Mesothelial cell of epicardium (in vitro differentiated cells): Measurements from ENCODE around the gene ZFAND3. TPM values are rescaled to one million over a fixed set of nuclear protein-coding genes. Genes with fewer than 3 reads are reported as not detected.

ENCODE experiments used
- DNase-seq, 2 experiments: peaks; one replicate each; pipeline ENCODE4 v3.0.0; 2021; ENCODE audit warnings: low spot score in 2 of 2; ENCODE audit not compliant: unreplicated experiment in 2 of 2
- H3K27ac Mint-ChIP-seq: 2 replicates; pipeline ENCODE4 v1.8.0; 2021; ENCODE audit warnings: mixed read lengths
- H3K27me3 Mint-ChIP-seq: 2 replicates; pipeline ENCODE4 v1.8.0; 2021; ENCODE audit warnings: low read depth, mixed read lengths
- H3K36me3 Mint-ChIP-seq: 2 replicates; pipeline ENCODE4 v1.8.0; 2021; ENCODE audit warnings: mixed read lengths
- H3K4me1 Mint-ChIP-seq: 2 replicates; pipeline ENCODE4 v1.8.0; 2021; ENCODE audit warnings: mixed read lengths
- H3K4me3 Mint-ChIP-seq: 2 replicates; pipeline ENCODE4 v1.8.0; 2021; ENCODE audit warnings: mild to moderate bottlenecking, moderate library complexity, mixed read lengths
- H3K9me3 Mint-ChIP-seq: 2 replicates; pipeline ENCODE4 v1.8.0; 2021; ENCODE audit warnings: mixed read lengths
- total RNA-seq: library from RNA; stranded (reverse); gene quantifications from 3 replicates; pipeline ENCODE4 v1.2.1, GENCODE V29; 2021
- TF ChIP-seq, protein P1 (sequence below): fragments of 200-600 bp; sonication (generic); IDR thresholded peaks from one replicate; pipeline ENCODE4 v1.5.0; 2021; ENCODE audit warnings: antibody characterized with exemption; ENCODE audit not compliant: unreplicated experiment

Gene ZFAND3
- total RNA-seq, 1 donor from 2014 or later, result 81.2 TPM

DNA sequence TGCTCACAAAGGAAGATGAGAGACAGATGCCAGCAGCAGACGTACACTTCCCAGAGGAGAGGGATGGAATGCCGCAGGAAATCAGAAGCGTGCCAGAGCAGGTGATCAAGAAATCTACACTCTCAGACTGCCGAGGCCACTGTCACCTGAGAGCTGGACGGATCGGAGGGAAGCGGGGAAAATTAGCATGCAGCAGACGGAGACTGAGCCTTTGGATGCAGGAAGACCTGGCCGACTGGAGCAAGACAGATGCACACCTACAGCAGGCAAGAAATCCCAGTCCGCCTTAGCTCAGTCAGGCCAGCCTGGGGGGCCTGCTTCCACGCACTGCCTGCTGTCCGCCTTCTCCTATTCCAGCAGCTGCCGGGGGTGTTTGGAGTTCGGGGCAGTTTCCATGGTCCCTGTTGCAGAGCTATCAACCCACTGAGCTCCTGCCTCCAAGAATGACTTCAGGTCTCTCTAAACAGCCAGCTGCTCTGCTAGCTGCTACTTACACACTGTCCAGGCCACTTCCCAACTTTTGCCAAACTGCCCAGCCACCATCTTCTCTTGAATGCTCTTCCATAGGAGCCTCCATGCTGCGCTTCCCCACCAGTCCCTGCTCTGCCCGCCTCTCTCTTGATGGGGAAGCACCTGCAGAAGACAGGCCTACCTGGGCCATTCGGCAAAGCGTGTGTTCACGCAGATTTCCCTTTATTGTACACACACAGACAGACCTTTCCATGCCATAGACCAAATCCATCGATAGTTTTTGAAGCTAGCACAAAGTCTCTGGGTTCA, 368.5 kb downstream of the ZFAND3 start:
- peak in 1 of 2 experiments; percentile 31 for DNase-seq
- Mint-ChIP-seq H3K4me1 (peaks cover 3% of the 10 kb centered on the region), H3K27ac (no peak overlapping the region), H3K4me3 (no peak overlapping the region), H3K27me3 (no peaks in the 10 kb centered on the region), H3K9me3 (no peaks in the 10 kb centered on the region), H3K36me3 (no peaks in the 10 kb centered on the region)
- TF ChIP-seq, protein P1, sequence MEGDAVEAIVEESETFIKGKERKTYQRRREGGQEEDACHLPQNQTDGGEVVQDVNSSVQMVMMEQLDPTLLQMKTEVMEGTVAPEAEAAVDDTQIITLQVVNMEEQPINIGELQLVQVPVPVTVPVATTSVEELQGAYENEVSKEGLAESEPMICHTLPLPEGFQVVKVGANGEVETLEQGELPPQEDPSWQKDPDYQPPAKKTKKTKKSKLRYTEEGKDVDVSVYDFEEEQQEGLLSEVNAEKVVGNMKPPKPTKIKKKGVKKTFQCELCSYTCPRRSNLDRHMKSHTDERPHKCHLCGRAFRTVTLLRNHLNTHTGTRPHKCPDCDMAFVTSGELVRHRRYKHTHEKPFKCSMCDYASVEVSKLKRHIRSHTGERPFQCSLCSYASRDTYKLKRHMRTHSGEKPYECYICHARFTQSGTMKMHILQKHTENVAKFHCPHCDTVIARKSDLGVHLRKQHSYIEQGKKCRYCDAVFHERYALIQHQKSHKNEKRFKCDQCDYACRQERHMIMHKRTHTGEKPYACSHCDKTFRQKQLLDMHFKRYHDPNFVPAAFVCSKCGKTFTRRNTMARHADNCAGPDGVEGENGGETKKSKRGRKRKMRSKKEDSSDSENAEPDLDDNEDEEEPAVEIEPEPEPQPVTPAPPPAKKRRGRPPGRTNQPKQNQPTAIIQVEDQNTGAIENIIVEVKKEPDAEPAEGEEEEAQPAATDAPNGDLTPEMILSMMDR, result no peak

DNA sequence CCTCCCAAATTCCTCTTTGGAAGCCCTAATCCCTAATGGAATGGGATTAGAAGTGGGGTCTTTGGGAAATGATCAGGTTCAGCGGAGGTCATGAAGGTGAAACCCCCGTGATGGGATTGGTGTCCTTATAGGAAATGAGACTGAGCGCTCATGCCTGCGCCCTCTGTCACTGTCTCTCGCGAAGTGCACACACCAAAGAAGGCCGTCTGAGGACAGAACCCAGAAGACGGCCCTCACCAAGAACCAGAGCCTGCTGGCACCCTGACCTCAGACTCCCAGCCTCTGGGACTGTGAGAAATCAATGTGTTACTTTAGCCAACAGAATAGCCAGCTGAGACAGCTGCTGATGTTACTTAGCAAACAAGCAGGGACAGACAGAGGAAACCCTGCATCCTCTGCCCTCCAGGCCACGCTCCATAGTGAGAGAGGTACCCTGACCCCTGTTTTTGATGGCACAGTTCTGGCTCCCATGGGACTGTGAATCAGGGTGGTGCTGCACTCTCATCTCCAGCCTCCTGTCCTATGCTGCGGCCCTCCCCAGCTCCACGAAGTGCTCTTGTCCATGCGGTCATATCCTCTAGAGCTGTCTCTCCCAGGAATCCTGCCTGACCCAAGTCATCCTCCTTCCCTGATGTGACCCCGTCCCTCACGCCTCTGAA, 369.3 kb downstream of the ZFAND3 start:
- Mint-ChIP-seq H3K9me3 (no peaks in the 10 kb centered on the region), H3K36me3 (no peaks in the 10 kb centered on the region), H3K4me1 (peaks cover 3% of the 10 kb centered on the region), H3K27me3 (no peaks in the 10 kb centered on the region), H3K27ac (no peak overlapping the region), H3K4me3 (no peak overlapping the region)
- TF ChIP-seq, protein P1, result no peak
- DNase-seq, result peak in 1 of 2 experiments; percentile 19

DNA sequence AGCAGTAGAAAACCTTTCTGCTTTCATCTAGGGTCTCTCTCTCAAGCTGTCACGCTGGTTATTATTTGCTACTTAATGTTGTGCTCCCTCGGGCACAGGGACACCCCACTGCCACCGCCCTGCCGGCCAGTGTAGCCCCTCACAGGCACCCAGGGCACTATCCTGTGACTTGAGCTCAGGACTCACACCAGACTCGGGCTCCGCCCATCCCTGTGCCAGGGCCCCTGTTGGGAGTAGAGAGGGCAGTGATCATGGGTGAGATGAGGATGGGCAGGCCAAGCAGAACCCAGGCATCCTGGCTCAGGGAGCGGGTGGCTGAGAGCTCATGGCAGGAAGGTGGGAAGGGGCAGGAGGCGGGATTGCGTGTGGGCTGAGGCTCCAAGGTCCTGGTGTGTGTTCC, 371.9 kb downstream of the ZFAND3 start:
- peaks cover 3% of the 10 kb centered on the region for H3K4me1 Mint-ChIP-seq
- H3K27me3 Mint-ChIP-seq, result no peaks in the 10 kb centered on the region
- H3K36me3 Mint-ChIP-seq, result no peaks in the 10 kb centered on the region
- no peak overlapping the region for H3K27ac Mint-ChIP-seq
- TF ChIP-seq, protein P1, result no peak
- H3K4me3 Mint-ChIP-seq, result no peak overlapping the region
- no peak for DNase-seq
- no peaks in the 10 kb centered on the region for H3K9me3 Mint-ChIP-seq

DNA sequence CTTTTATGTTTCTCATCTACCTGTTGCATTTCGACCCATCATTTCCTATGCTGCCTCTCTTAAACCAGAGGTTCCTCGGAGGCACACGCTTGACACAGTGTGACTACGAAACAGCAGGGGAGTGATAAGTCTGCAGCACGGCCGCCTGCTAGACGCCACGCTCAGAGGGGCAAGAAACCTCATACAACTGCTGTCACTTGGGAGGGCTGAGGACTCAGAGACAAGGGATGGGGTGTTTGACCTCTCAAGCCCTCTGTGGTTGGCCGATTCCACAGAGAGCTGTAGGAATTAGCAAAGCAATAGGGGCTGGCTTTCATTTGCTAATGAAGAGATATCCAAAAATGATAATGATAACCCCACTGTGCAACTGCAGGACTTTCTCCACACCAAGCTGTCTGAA, 372.5 kb downstream of the ZFAND3 start:
- H3K4me1 Mint-ChIP-seq, result peaks cover 3% of the 10 kb centered on the region
- no peak overlapping the region for H3K27ac Mint-ChIP-seq
- DNase-seq, result no peak

DNA sequence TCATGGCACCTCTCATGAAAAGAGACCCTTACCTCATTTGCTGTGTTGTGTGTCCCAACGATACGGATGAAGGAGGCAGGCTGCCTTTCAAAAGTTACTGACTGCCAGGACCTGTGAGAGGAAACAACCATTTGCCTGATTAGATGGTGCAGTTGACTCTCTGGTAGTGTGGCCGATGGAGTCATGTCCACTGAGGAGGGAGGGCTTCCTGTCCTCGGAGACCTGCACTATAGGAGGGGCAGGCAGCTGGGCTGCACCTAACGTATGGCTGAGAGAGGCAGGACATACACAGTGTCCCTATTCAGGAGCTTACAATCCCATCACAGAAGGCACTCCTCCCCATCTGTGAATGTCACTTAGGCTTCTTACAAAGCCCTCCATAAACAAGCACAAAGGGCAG, 373.0 kb downstream of the ZFAND3 start:
- Mint-ChIP-seq H3K4me1 (peaks cover 1% of the 10 kb centered on the region), H3K27ac (no peak overlapping the region), H3K27me3 (no peaks in the 10 kb centered on the region), H3K9me3 (no peaks in the 10 kb centered on the region), H3K36me3 (no peaks in the 10 kb centered on the region), H3K4me3 (no peak overlapping the region)
- TF ChIP-seq, protein P1, result no peak
- DNase-seq, result peak in 1 of 2 experiments; percentile 14

More for the DNA sequence above, 372.5 kb downstream of the ZFAND3 start:
- Mint-ChIP-seq H3K9me3 (no peaks in the 10 kb centered on the region), H3K4me3 (no peak overlapping the region), H3K36me3 (no peaks in the 10 kb centered on the region), H3K27me3 (no peaks in the 10 kb centered on the region)
- TF ChIP-seq, protein P1, result no peak
